Measurements from ENCODE around the gene KLHDC9.
A peak's percentile ranks its signal among the peaks of the same experiment; 100 is the strongest.

KLHDC9 gene

DNA sequence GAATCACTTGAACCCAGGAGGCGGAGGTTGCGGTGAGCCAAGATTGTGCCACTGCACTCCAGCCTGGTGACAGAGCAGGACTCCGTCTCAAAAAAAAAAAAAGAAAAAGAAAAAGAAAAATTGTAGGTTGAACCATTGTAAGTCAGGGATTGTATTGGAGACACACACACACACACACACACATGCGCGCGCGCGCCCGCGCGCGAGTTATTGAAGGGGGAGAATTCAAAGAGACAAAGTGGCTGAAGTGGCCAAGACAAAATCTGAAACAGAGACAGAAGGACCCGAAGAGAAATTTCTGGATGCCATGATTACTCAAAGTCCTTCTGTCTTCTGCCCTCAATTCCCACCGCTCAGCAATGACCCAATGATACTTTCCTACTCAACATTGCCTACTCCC is 3.7 kb upstream of the KLHDC9 start:
- H3K4me3 ChIP-seq (replicated peaks; ENCODE audit: insufficient read depth, low read length), result no peak overlapping the region
- no peak overlapping the region for H3K27ac ChIP-seq (replicated peaks)
- no peak for TF ChIP-seq SPI1 (IDR thresholded peaks at IDR 0.05; ENCODE audit: borderline replicate concordance, low read depth)
- TF ChIP-seq, protein P1, sequence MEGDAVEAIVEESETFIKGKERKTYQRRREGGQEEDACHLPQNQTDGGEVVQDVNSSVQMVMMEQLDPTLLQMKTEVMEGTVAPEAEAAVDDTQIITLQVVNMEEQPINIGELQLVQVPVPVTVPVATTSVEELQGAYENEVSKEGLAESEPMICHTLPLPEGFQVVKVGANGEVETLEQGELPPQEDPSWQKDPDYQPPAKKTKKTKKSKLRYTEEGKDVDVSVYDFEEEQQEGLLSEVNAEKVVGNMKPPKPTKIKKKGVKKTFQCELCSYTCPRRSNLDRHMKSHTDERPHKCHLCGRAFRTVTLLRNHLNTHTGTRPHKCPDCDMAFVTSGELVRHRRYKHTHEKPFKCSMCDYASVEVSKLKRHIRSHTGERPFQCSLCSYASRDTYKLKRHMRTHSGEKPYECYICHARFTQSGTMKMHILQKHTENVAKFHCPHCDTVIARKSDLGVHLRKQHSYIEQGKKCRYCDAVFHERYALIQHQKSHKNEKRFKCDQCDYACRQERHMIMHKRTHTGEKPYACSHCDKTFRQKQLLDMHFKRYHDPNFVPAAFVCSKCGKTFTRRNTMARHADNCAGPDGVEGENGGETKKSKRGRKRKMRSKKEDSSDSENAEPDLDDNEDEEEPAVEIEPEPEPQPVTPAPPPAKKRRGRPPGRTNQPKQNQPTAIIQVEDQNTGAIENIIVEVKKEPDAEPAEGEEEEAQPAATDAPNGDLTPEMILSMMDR (IDR thresholded peaks at IDR 0.05; ENCODE audit: insufficient read depth, low read length), result no peak
- TF ChIP-seq POLR2AphosphoS5 (IDR thresholded peaks at IDR 0.05; ENCODE audit: low read depth), result no peak
- H3K27me3 ChIP-seq (ENCODE audit: insufficient read depth, poor library complexity, severe bottlenecking), result no peaks in the 10 kb centered on the region
- no peak for DNase-seq (ENCODE audit: low read depth in 1 of 2, low spot score in 1 of 2)

DNA sequence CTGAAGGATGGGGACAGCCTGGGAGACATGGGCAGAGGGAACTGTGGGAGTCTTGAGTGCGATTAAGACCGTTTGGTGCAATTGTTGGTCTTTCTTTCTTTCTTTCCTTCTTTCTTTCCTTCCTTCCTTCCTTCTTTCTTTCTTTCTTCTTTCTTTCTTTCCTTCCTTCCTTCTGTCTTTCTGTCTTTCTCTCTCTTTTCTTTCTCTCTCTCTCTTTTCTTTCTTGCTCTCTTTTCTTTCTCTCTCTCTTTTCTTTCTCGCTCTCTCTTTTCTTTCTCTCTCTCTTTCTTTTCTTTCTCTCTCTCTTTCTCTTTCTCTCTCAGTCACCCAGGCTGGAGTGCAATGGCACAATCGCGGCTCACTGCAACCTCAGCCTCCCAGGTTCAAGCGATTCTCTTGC is 2.9 kb upstream of the KLHDC9 start:
- no peak overlapping the region for H3K4me3 ChIP-seq (replicated peaks; ENCODE audit: insufficient read depth, low read length)
- H3K27me3 ChIP-seq (ENCODE audit: insufficient read depth, poor library complexity, severe bottlenecking), result no peaks in the 10 kb centered on the region
- H3K27ac ChIP-seq (replicated peaks), result no peak overlapping the region
- DNase-seq (ENCODE audit: low read depth in 1 of 2, low spot score in 1 of 2), result no peak
- TF ChIP-seq POLR2AphosphoS5 (IDR thresholded peaks at IDR 0.05; ENCODE audit: low read depth) (no peak), GABPA (IDR thresholded peaks at IDR 0.05; ENCODE audit: low read depth) (no peak), SPI1 (IDR thresholded peaks at IDR 0.05; ENCODE audit: borderline replicate concordance, low read depth) (no peak)
- TF ChIP-seq, protein P1 (IDR thresholded peaks at IDR 0.05; ENCODE audit: insufficient read depth, low read length), result no peak
- TF ChIP-seq, protein P2, sequence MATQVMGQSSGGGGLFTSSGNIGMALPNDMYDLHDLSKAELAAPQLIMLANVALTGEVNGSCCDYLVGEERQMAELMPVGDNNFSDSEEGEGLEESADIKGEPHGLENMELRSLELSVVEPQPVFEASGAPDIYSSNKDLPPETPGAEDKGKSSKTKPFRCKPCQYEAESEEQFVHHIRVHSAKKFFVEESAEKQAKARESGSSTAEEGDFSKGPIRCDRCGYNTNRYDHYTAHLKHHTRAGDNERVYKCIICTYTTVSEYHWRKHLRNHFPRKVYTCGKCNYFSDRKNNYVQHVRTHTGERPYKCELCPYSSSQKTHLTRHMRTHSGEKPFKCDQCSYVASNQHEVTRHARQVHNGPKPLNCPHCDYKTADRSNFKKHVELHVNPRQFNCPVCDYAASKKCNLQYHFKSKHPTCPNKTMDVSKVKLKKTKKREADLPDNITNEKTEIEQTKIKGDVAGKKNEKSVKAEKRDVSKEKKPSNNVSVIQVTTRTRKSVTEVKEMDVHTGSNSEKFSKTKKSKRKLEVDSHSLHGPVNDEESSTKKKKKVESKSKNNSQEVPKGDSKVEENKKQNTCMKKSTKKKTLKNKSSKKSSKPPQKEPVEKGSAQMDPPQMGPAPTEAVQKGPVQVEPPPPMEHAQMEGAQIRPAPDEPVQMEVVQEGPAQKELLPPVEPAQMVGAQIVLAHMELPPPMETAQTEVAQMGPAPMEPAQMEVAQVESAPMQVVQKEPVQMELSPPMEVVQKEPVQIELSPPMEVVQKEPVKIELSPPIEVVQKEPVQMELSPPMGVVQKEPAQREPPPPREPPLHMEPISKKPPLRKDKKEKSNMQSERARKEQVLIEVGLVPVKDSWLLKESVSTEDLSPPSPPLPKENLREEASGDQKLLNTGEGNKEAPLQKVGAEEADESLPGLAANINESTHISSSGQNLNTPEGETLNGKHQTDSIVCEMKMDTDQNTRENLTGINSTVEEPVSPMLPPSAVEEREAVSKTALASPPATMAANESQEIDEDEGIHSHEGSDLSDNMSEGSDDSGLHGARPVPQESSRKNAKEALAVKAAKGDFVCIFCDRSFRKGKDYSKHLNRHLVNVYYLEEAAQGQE (IDR thresholded peaks at IDR 0.05; ENCODE audit: insufficient replicate concordance, low read depth), result no peak

DNA sequence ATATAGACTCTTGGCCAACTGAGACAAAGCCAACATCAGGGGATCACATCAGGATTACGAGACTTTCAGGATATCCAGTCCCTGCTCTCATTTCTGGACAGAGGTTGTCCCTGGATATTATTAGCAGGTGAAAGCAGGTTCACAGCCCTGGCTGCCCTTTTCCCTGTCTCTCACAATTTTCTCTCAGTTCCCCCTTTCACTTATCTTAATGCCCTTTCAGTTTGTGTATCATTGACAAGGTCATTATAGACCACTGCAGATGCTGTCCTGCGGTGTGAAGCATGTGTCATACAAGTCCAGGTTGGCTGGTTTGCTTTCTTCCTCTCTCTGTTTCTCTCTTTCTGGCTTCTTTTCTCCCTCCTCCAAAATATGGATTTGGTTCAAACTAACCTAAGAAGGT is 2.1 kb upstream of the KLHDC9 start:
- Histone ChIP-seq H3K27me3 (ENCODE audit: insufficient read depth, poor library complexity, severe bottlenecking) (no peaks in the 10 kb centered on the region), H3K27ac (replicated peaks) (no peak overlapping the region), H3K4me3 (replicated peaks; ENCODE audit: insufficient read depth, low read length) (no peak overlapping the region)
- no peak for TF ChIP-seq SPI1 (IDR thresholded peaks at IDR 0.05; ENCODE audit: borderline replicate concordance, low read depth)
- TF ChIP-seq, protein P1 (IDR thresholded peaks at IDR 0.05; ENCODE audit: insufficient read depth, low read length), result no peak
- TF ChIP-seq GABPA (IDR thresholded peaks at IDR 0.05; ENCODE audit: low read depth), result no peak
- TF ChIP-seq POLR2AphosphoS5 (IDR thresholded peaks at IDR 0.05; ENCODE audit: low read depth), result no peak
- TF ChIP-seq, protein P2 (IDR thresholded peaks at IDR 0.05; ENCODE audit: insufficient replicate concordance, low read depth), result no peak
- no peak for DNase-seq (ENCODE audit: low read depth in 1 of 2, low spot score in 1 of 2)

DNA sequence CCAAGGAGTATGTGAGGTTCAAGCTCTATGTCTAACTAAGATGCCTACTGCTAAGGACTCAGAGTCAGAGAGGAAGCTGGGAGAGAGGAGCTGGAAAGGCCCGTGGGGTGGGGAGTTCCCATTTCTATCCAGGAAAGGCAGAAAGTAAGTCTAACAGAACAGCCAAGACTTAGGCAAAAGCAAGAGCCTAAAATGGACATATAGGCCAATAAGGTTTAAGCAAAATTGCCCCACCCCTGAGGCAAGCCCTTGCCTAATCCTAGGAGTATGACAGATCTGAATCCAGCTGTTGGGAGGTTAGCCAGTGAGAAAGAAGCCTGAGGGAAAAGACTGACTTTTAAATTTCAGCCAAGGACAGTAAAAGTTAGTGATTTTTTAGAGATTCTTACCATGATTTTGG is 1.6 kb upstream of the KLHDC9 start:
- no peak overlapping the region for H3K4me3 ChIP-seq (replicated peaks; ENCODE audit: insufficient read depth, low read length)
- TF ChIP-seq GABPA (IDR thresholded peaks at IDR 0.05; ENCODE audit: low read depth) (no peak), SPI1 (IDR thresholded peaks at IDR 0.05; ENCODE audit: borderline replicate concordance, low read depth) (no peak), POLR2AphosphoS5 (IDR thresholded peaks at IDR 0.05; ENCODE audit: low read depth) (no peak)
- TF ChIP-seq, protein P2 (IDR thresholded peaks at IDR 0.05; ENCODE audit: insufficient replicate concordance, low read depth), result no peak
- TF ChIP-seq, protein P1 (IDR thresholded peaks at IDR 0.05; ENCODE audit: insufficient read depth, low read length), result no peak

More for the DNA sequence above, 1.6 kb upstream of the KLHDC9 start:
- H3K27me3 ChIP-seq (ENCODE audit: insufficient read depth, poor library complexity, severe bottlenecking), result no peaks in the 10 kb centered on the region
- H3K27ac ChIP-seq (replicated peaks), result no peak overlapping the region
- peak in 1 of 2 experiments; percentile 50 for DNase-seq (ENCODE audit: low read depth in 1 of 2, low spot score in 1 of 2)

Measured in HL-60 (cell line).